Measurements from ENCODE around the gene KLHL21.

KLHL21 gene

GRCh38 chr1:6580119-6580592 lies 22.5 kb downstream of the KLHL21 start:
- Histone ChIP-seq H3K4me3 (ENCODE audit: low read depth, low read length) (peak overlapping the region; percentile 94), H3K36me3 (ENCODE audit: insufficient read depth, low read length) (no peaks in the 10 kb centered on the region), H3K4me1 (ENCODE audit: control insufficient read depth, insufficient read depth, low read length, unreplicated experiment) (peaks cover 33% of the 10 kb centered on the region), H3K27me3 (ENCODE audit: insufficient read depth, low read length) (no peaks in the 10 kb centered on the region), H2AFZ (ENCODE audit: low read length, unreplicated experiment) (peak overlapping the region; percentile 61), H3K79me2 (ENCODE audit: control insufficient read depth, insufficient read depth, low read length, unreplicated experiment) (peaks cover 10% of the 10 kb centered on the region), H3K27ac (ENCODE audit: low read depth, low read length) (peak overlapping the region; percentile 50; the same call in 1 of the 2 replicates)

DNA sequence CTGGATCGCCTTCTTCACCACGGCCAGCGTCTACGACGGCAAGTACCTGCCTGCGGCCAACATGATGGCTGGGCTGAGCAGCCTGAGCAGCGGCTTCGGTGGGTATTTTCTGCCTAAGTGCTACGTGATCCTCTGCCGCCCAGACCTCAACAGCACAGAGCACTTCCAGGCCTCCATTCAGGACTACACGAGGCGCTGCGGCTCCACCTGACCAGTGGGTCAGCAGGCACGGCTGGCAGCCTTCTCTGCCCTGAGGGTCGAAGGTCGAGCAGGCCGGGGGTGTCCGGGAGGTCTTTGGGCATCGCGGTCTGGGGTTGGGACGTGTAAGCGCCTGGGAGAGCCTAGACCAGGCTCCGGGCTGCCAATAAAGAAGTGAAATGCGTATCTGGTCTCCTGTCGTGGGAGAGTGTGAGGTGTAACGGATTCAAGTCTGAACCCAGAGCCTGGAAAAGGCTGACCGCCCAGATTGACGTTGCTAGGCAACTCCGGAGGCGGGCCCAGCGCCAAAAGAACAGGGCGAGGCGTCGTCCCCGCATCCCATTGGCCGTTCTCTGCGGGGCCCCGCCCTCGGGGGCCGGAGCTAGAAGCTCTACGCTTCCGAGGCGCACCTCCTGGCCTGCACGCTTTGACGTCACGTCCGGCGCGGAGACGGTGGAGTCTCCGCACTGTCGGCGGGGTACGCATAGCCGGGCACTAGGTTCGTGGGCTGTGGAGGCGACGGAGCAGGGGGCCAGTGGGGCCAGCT lies 23.1 kb downstream of the KLHL21 start, which contains the start of gene ZBTB48:
TSS of gene ZBTB48 (plus strand) at position 621 of the 745 bp plus-strand sequence. CDS start 616 bp downstream, outside the sequence.
- no peaks in the 10 kb centered on the region for H3K27me3 ChIP-seq (ENCODE audit: insufficient read depth, low read length)
- no peaks in the 10 kb centered on the region for H3K36me3 ChIP-seq (ENCODE audit: insufficient read depth, low read length)
- H3K4me1 ChIP-seq (ENCODE audit: control insufficient read depth, insufficient read depth, low read length, unreplicated experiment): peaks cover 33% of the 10 kb centered on the region
- peak within 1 kb of the TSS; percentile 50 for H3K27ac ChIP-seq (ENCODE audit: low read depth, low read length)
- peaks cover 10% of the 10 kb centered on the region for H3K79me2 ChIP-seq (ENCODE audit: control insufficient read depth, insufficient read depth, low read length, unreplicated experiment)
- H3K4me3 ChIP-seq (ENCODE audit: low read depth, low read length): peak within 1 kb of the TSS; percentile 94
- H2AFZ ChIP-seq (ENCODE audit: low read length, unreplicated experiment): peak within 1 kb of the TSS; percentile 88

- Histone ChIP-seq H3K4me1 (ENCODE audit: control insufficient read depth, insufficient read depth, low read length, unreplicated experiment) (peaks cover 33% of the 10 kb centered on the region), H3K4me3 (ENCODE audit: low read depth, low read length) (peak overlapping the region; percentile 94), H3K36me3 (ENCODE audit: insufficient read depth, low read length) (no peaks in the 10 kb centered on the region), H3K27me3 (ENCODE audit: insufficient read depth, low read length) (no peaks in the 10 kb centered on the region), H3K27ac (ENCODE audit: low read depth, low read length) (peak overlapping the region; percentile 47; the same call in 1 of the 2 replicates), H3K79me2 (ENCODE audit: control insufficient read depth, insufficient read depth, low read length, unreplicated experiment) (peaks cover 10% of the 10 kb centered on the region), H2AFZ (ENCODE audit: low read length, unreplicated experiment) (peak overlapping the region; percentile 88)
Observed at GRCh38 chr1:6578624-6579373, 23.9 kb downstream of the KLHL21 start.

- Histone ChIP-seq H3K36me3 (ENCODE audit: insufficient read depth, low read length) (no peaks in the 10 kb centered on the region), H3K79me2 (ENCODE audit: control insufficient read depth, insufficient read depth, low read length, unreplicated experiment) (peaks cover 10% of the 10 kb centered on the region), H3K27me3 (ENCODE audit: insufficient read depth, low read length) (no peaks in the 10 kb centered on the region), H3K4me3 (ENCODE audit: low read depth, low read length) (no peak overlapping the region), H2AFZ (ENCODE audit: low read length, unreplicated experiment) (no peak overlapping the region), H3K4me1 (ENCODE audit: control insufficient read depth, insufficient read depth, low read length, unreplicated experiment) (peaks cover 33% of the 10 kb centered on the region), H3K27ac (ENCODE audit: low read depth, low read length) (no peak overlapping the region)
Observed at GRCh38 chr1:6577831-6578525, 24.7 kb downstream of the KLHL21 start.

GRCh38 chr1:6574818-6575217 lies 27.9 kb downstream of the KLHL21 start:
- Histone ChIP-seq H3K4me3 (ENCODE audit: low read depth, low read length) (no peak overlapping the region), H3K36me3 (ENCODE audit: insufficient read depth, low read length) (no peaks in the 10 kb centered on the region), H3K27me3 (ENCODE audit: insufficient read depth, low read length) (no peaks in the 10 kb centered on the region), H3K27ac (ENCODE audit: low read depth, low read length) (no peak overlapping the region), H3K79me2 (ENCODE audit: control insufficient read depth, insufficient read depth, low read length, unreplicated experiment) (no peaks in the 10 kb centered on the region), H3K4me1 (ENCODE audit: control insufficient read depth, insufficient read depth, low read length, unreplicated experiment) (peaks cover 19% of the 10 kb centered on the region), H2AFZ (ENCODE audit: low read length, unreplicated experiment) (no peak overlapping the region)

GRCh38 chr1:6574025-6574620 lies 28.5 kb downstream of the KLHL21 start:
- Histone ChIP-seq H2AFZ (ENCODE audit: low read length, unreplicated experiment) (no peak overlapping the region), H3K79me2 (ENCODE audit: control insufficient read depth, insufficient read depth, low read length, unreplicated experiment) (no peaks in the 10 kb centered on the region), H3K27me3 (ENCODE audit: insufficient read depth, low read length) (no peaks in the 10 kb centered on the region), H3K4me1 (ENCODE audit: control insufficient read depth, insufficient read depth, low read length, unreplicated experiment) (peaks cover 14% of the 10 kb centered on the region), H3K27ac (ENCODE audit: low read depth, low read length) (no peak overlapping the region), H3K36me3 (ENCODE audit: insufficient read depth, low read length) (no peaks in the 10 kb centered on the region), H3K4me3 (ENCODE audit: low read depth, low read length) (no peak overlapping the region)

GRCh38 chr1:6572653-6573383 lies 29.9 kb downstream of the KLHL21 start:
- Histone ChIP-seq H3K4me1 (ENCODE audit: control insufficient read depth, insufficient read depth, low read length, unreplicated experiment) (peaks cover 2% of the 10 kb centered on the region), H3K79me2 (ENCODE audit: control insufficient read depth, insufficient read depth, low read length, unreplicated experiment) (no peaks in the 10 kb centered on the region), H3K4me3 (ENCODE audit: low read depth, low read length) (no peak overlapping the region), H3K27me3 (ENCODE audit: insufficient read depth, low read length) (no peaks in the 10 kb centered on the region), H3K27ac (ENCODE audit: low read depth, low read length) (no peak overlapping the region), H2AFZ (ENCODE audit: low read length, unreplicated experiment) (no peak overlapping the region), H3K36me3 (ENCODE audit: insufficient read depth, low read length) (no peaks in the 10 kb centered on the region)

- Histone ChIP-seq H2AFZ (ENCODE audit: low read length, unreplicated experiment) (no peak overlapping the region), H3K27ac (ENCODE audit: low read depth, low read length) (no peak overlapping the region), H3K27me3 (ENCODE audit: insufficient read depth, low read length) (peaks cover 3% of the 10 kb centered on the region; the same call in 1 of the 2 replicates), H3K4me3 (ENCODE audit: low read depth, low read length) (no peak overlapping the region), H3K79me2 (ENCODE audit: control insufficient read depth, insufficient read depth, low read length, unreplicated experiment) (no peaks in the 10 kb centered on the region), H3K36me3 (ENCODE audit: insufficient read depth, low read length) (no peaks in the 10 kb centered on the region), H3K4me1 (ENCODE audit: control insufficient read depth, insufficient read depth, low read length, unreplicated experiment) (no peaks in the 10 kb centered on the region)
Observed at GRCh38 chr1:6570987-6571386, 31.7 kb downstream of the KLHL21 start.

DNA sequence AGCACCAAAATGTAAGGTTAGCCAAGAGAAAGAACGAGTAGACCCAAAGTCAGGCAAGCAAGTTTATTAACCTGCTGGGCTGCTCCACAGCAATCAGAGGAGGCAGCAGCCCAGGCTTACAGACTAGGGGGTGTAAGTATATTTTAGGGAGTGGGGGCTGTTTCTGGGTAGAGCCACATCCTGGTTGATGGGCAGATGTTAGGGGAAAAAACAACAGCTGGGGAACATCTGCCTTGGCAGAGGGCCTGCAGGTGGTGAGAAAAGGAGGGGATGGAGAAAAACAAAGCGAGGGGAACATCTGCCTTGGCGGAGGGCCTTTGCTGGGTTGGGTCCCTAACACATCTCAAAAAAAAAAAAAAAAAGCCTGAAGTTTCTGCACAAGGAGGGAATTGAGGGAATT lies 32.6 kb downstream of the KLHL21 start:
- Histone ChIP-seq H3K27me3 (ENCODE audit: insufficient read depth, low read length) (peaks cover 12% of the 10 kb centered on the region; the same call in 1 of the 2 replicates), H2AFZ (ENCODE audit: low read length, unreplicated experiment) (no peak overlapping the region), H3K4me1 (ENCODE audit: control insufficient read depth, insufficient read depth, low read length, unreplicated experiment) (no peaks in the 10 kb centered on the region), H3K79me2 (ENCODE audit: control insufficient read depth, insufficient read depth, low read length, unreplicated experiment) (no peaks in the 10 kb centered on the region), H3K4me3 (ENCODE audit: low read depth, low read length) (no peak overlapping the region), H3K27ac (ENCODE audit: low read depth, low read length) (no peak overlapping the region), H3K36me3 (ENCODE audit: insufficient read depth, low read length) (no peaks in the 10 kb centered on the region)
